PC-3 (cell line): Measurements from ENCODE around the gene TMEM69. TPM values are rescaled to one million over a fixed set of nuclear protein-coding genes. Genes with fewer than 3 reads are reported as not detected.
"Not testable (repeated sequence)": the region's sequence is repeated elsewhere in the genome, so short reads cannot be mapped to it uniquely, and the experiment has no call there.

Experiments used
- ATAC-seq: fragments of 200-7000 bp; cut with Tn5 transposase; 2 replicates; pipeline ENCODE4 v1.9.1; 2020; ENCODE audit warnings: mild to moderate bottlenecking, moderate library complexity
- BruUV-seq: library from RNA; stranded (reverse); fragments of 400-500 nt; replicated peaks from 2 replicates; lab custom pipeline; 2021; lab: Mats Ljungman, UMichigan
- CTCF ChIA-PET: fragments of 300-600 bp; sonication (Branson Sonifier 250); formaldehyde crosslinking; loops from one replicate; lab custom pipeline; 2022; ENCODE audit warnings: antibody characterized with exemption; lab: Charles Lee
- POLR2A ChIA-PET: fragments of 300-600 bp; sonication (Branson Sonifier 250); formaldehyde crosslinking; loops from one replicate; lab custom pipeline; 2022; ENCODE audit warnings: antibody characterized with exemption; ENCODE audit not compliant: unreplicated experiment; lab: Charles Lee
- DNase-seq: peaks from one replicate; pipeline ENCODE4 v3.0.0-alpha.2; 2015
- H2AFZ ChIP-seq: fragments of 300-600 bp; sonication (generic); 2 replicates; pipeline ENCODE4 v1.6.0; 2016; ENCODE audit warnings: antibody characterized with exemption, low read length
- H3F3A ChIP-seq: fragments of 300-600 bp; sonication (generic); one replicate; pipeline ENCODE4 v1.6.0; 2017; ENCODE audit warnings: antibody characterized with exemption, low read length, control low read depth, mild to moderate bottlenecking; ENCODE audit not compliant: unreplicated experiment
- H3K27ac ChIP-seq: fragments of 300-600 bp; sonication (generic); 2 replicates; pipeline ENCODE4 v1.5.1; 2016; ENCODE audit warnings: mild to moderate bottlenecking, low read length
- H3K27me3 ChIP-seq: fragments of 300-600 bp; sonication (generic); 2 replicates; pipeline ENCODE4 v1.6.1; 2016; ENCODE audit warnings: low read length, mixed read lengths
- H3K36me3 ChIP-seq: fragments of 300-600 bp; sonication (generic); 2 replicates; pipeline ENCODE4 v1.6.1; 2016; ENCODE audit warnings: low read depth, mixed run types, low read length, mixed read lengths
- H3K4me1 ChIP-seq: fragments of 300-600 bp; sonication (generic); 2 replicates; pipeline ENCODE4 v1.5.1; 2016; ENCODE audit warnings: low read length; ENCODE audit not compliant: insufficient read depth
- H3K4me2 ChIP-seq: fragments of 300-600 bp; sonication (generic); 2 replicates; pipeline ENCODE4 v1.6.0; 2016; ENCODE audit warnings: low read length
- H3K4me3 ChIP-seq: fragments of 300-600 bp; sonication (generic); 2 replicates; pipeline ENCODE4 v1.5.1; 2016; ENCODE audit warnings: mild to moderate bottlenecking, low read length, mixed read lengths
- H3K79me2 ChIP-seq: fragments of 300-600 bp; sonication (generic); 2 replicates; pipeline ENCODE4 v1.6.1; 2017; ENCODE audit warnings: low read length, mixed read lengths
- H3K9ac ChIP-seq: fragments of 300-600 bp; sonication (generic); 2 replicates; pipeline ENCODE4 v1.6.0; 2016; ENCODE audit warnings: mild to moderate bottlenecking, low read length
- H3K9me2 ChIP-seq: fragments of 300-600 bp; sonication (generic); replicated peaks from 2 replicates; pipeline ENCODE4 v1.6.1; 2016; ENCODE audit warnings: mixed run types, low read length, mixed read lengths
- H3K9me3 ChIP-seq: fragments of 300-600 bp; sonication (generic); 2 replicates; pipeline ENCODE4 v1.6.1; 2016; ENCODE audit warnings: low read length, mixed read lengths
- H4K20me1 ChIP-seq: fragments of 300-600 bp; sonication (generic); 2 replicates; pipeline ENCODE4 v1.6.1; 2016; ENCODE audit warnings: low read length, mixed read lengths
- CTCF ChIP-seq: fragments of 300-600 bp; sonication (generic); conservative IDR thresholded peaks from 2 replicates; pipeline ENCODE4 v1.5.1; 2017; ENCODE audit warnings: antibody characterized with exemption, low read depth, mild to moderate bottlenecking, low read length
- EZH2 ChIP-seq: fragments of 300-600 bp; sonication (generic); IDR thresholded peaks from one replicate; pipeline ENCODE4 v1.6.1; 2017; ENCODE audit warnings: antibody characterized with exemption, mild to moderate bottlenecking, low read length; ENCODE audit not compliant: unreplicated experiment
- EZH2phosphoT487 ChIP-seq: fragments of 300-600 bp; sonication (generic); IDR thresholded peaks from 2 replicates; pipeline ENCODE4 v1.6.1; 2018; ENCODE audit warnings: mild to moderate bottlenecking, antibody characterized with exemption, low read length, borderline replicate concordance
- intact Hi-C: fragments of 100-400 bp; cut with micrococcal nuclease; formaldehyde crosslinking; loops from 2 replicates; pipeline ENCODE4 v1.9.0; 2023
- total RNA-seq: library from RNA; depleted of rRNA; stranded (reverse); fragments of >200 nt; gene quantifications from 2 replicates; pipeline ENCODE4 v1.2.3, GENCODE V29; 2014

TMEM69 gene
- total RNA-seq, 1 experiment from 2014 or later, result 26.6 TPM

DNA sequence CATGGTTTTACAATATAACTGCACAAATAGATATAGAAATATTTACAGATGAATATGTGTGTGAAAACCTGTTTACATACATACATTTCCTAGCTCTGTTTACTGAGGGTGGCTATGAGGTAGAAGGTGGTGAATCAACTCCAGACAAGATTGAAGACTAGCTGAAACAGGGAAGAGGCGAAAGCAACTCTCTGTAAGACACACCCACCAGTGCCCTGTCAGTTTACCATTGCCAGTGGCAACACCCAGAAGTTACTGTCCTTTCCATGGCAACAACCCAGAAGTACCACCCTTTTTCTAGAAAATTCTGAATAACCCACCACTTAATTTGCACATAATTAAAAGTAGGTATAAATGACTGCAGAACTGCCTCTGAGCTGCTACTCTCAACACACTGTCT lies 16.7 kb downstream of the TMEM69 start:
- Histone ChIP-seq H2AFZ (no peak overlapping the region), H3K27ac (no peak overlapping the region), H3K36me3 (0 out of 2 replicates have a peak, but pooled peaks cover 4% of the 10 kb centered on the region), H3K4me2 (no peak overlapping the region), H3K4me3 (no peak overlapping the region), H4K20me1 (no peaks in the 10 kb centered on the region), H3K9me3 (no peaks in the 10 kb centered on the region), H3K79me2 (no peaks in the 10 kb centered on the region), H3K9me2 (no peaks in the 10 kb centered on the region), H3K9ac (no peak overlapping the region), H3F3A (no peaks in the 10 kb centered on the region), H3K4me1 (no peaks in the 10 kb centered on the region), H3K27me3 (no peaks in the 10 kb centered on the region)
- no peak for ATAC-seq
- DNase-seq, result no peak
- ChIA-PET POLR2A (no interaction called here), CTCF (interaction anchor here (0.6 kb wide), 1 partner anchor 137 kb away, joined by 5 read pairs; no protein-coding TSS in a partner anchor)
- intact Hi-C loops, result no loop called here
- no peak for TF ChIP-seq EZH2
- no peak for TF ChIP-seq CTCF
- TF ChIP-seq EZH2phosphoT487, result no peak
- no TSS peak for BruUV-seq

DNA sequence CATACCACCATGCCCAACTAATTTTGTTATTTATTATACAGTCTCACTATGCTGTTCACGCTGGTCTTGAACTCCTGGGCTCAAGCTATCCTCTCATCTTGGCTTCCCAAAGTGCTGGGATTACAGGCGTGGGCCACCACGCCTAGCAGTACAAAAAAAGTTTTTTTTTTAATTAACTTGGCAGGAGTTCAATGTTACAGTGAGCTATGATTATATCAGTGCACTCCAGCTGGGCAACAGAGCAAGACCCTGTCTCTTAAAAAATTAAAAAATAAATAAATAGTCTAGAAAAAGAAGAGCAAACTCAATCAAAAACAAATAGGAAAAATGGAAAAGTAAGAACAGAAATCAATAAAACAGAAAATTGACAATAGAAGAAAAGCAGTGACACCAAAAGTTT lies 25.7 kb downstream of the TMEM69 start:
- no peak for DNase-seq
- no TSS peak for BruUV-seq
- Histone ChIP-seq H3F3A (no peaks in the 10 kb centered on the region), H2AFZ (no peak overlapping the region), H4K20me1 (no peaks in the 10 kb centered on the region), H3K4me3 (no peak overlapping the region), H3K27ac (no peak overlapping the region), H3K4me1 (no peaks in the 10 kb centered on the region), H3K9ac (no peak overlapping the region), H3K9me3 (no peaks in the 10 kb centered on the region), H3K36me3 (no peaks in the 10 kb centered on the region), H3K27me3 (no peaks in the 10 kb centered on the region), H3K9me2 (no peaks in the 10 kb centered on the region), H3K79me2 (no peaks in the 10 kb centered on the region), H3K4me2 (no peak overlapping the region)
- intact Hi-C loops, result no loop called here
- no peak for ATAC-seq
- TF ChIP-seq EZH2, result no peak
- TF ChIP-seq CTCF, result no peak
- TF ChIP-seq EZH2phosphoT487, result no peak
- ChIA-PET CTCF (no interaction called here), POLR2A (no interaction called here)

GRCh38 chr1:45716700-45717099 lies 28.7 kb downstream of the TMEM69 start:
- no peaks in the 10 kb centered on the region for H3K79me2 ChIP-seq
- no peak overlapping the region for H3K9ac ChIP-seq
- no TSS peak for BruUV-seq
- H3K27me3 ChIP-seq, result no peaks in the 10 kb centered on the region
- no peak overlapping the region for H3K27ac ChIP-seq
- DNase-seq (no peak), ATAC-seq (no peak)
- H4K20me1 ChIP-seq, result no peaks in the 10 kb centered on the region
- H3F3A ChIP-seq, result no peaks in the 10 kb centered on the region
- H3K9me2 ChIP-seq, result no peaks in the 10 kb centered on the region
- CTCF ChIA-PET, result no interaction called here
- H3K4me1 ChIP-seq, result no peaks in the 10 kb centered on the region
- H3K9me3 ChIP-seq, result no peaks in the 10 kb centered on the region
- no peak overlapping the region for H3K4me2 ChIP-seq
- H3K36me3 ChIP-seq, result no peaks in the 10 kb centered on the region
- POLR2A ChIA-PET, result no interaction called here
- TF ChIP-seq CTCF (no peak), EZH2 (no peak)
- H3K4me3 ChIP-seq, result no peak overlapping the region
- intact Hi-C loops, result no loop called here
- no peak overlapping the region for H2AFZ ChIP-seq

GRCh38 chr1:45717386-45717785 lies 29.4 kb downstream of the TMEM69 start:
- H3K27ac ChIP-seq, H3K4me3 ChIP-seq, H3F3A ChIP-seq, H4K20me1 ChIP-seq, H2AFZ ChIP-seq, H3K9me2 ChIP-seq, H3K4me1 ChIP-seq, H3K9me3 ChIP-seq, H3K9ac ChIP-seq, H3K27me3 ChIP-seq, POLR2A ChIA-PET, ATAC-seq, H3K79me2 ChIP-seq, DNase-seq, H3K36me3 ChIP-seq, BruUV-seq, intact Hi-C loops, CTCF ChIA-PET, H3K4me2 ChIP-seq: not testable (repeated sequence)
